B cell (primary cell): ENCODE results near the gene ATAD2B. TPM values are rescaled to one million over a fixed set of nuclear protein-coding genes. Genes with fewer than 3 reads are reported as not detected.
A peak's percentile ranks its signal among the peaks of the same experiment; 100 is the strongest.

ENCODE experiments used
- ATAC-seq: fragments of 200-7000 bp; cut with Tn5 transposase; one replicate; pipeline ENCODE4 v1.10.0; 2021; ENCODE audit warnings: low read depth, mild to moderate bottlenecking, moderate number of reproducible peaks, moderate library complexity
- CTCF ChIA-PET: fragments of 350-600 bp; sonication (Branson Sonifier 250); formaldehyde crosslinking; loops from one replicate; lab custom pipeline; 2021; ENCODE audit warnings: antibody characterized with exemption, inconsistent platforms; lab: Charles Lee
- POLR2A ChIA-PET: fragments of 350-600 bp; sonication (Branson Sonifier 250); formaldehyde crosslinking; loops from one replicate; lab custom pipeline; 2021; ENCODE audit warnings: antibody characterized with exemption; lab: Charles Lee
- DNase-seq: peaks from one replicate; pipeline ENCODE4 v3.0.0; 2013
- H2AFZ ChIP-seq: 2 replicates; pipeline ENCODE4 v1.6.1; 2012; ENCODE audit warnings: mild to moderate bottlenecking, low read depth, low read length; ENCODE audit not compliant: insufficient read depth, poor library complexity, severe bottlenecking
- H3K27ac ChIP-seq, 2 donors: 1 replicate in 1 of 2; 2 replicates in 1 of 2; pipeline ENCODE4 v1.5.1; 2012 to 2013; ENCODE audit warnings: low read length in 2 of 2, mild to moderate bottlenecking in 2 of 2, moderate library complexity in 1 of 2
- H3K27me3 ChIP-seq, 4 experiments: fragments of 200-600 bp in 1 of 4; sonication (generic) in 1 of 4; replicated peaks in 1 of 4; 1 replicate in 2 of 4; 2 replicates in 2 of 4; pipeline versions ENCODE4 v1.6.1 to v1.7.0; 2013 to 2016; ENCODE audit warnings: low read length in 3 of 4, mild to moderate bottlenecking in 2 of 4, mixed read lengths in 1 of 4, moderate library complexity in 1 of 4; ENCODE audit not compliant: insufficient read depth in 4 of 4, control insufficient read depth in 3 of 4; ENCODE audit errors: control extremely low read depth in 1 of 4
- H3K36me3 ChIP-seq, 2 experiments: replicated peaks in 1 of 2; 1 replicate in 1 of 2; 2 replicates in 1 of 2; pipeline versions ENCODE4 v1.6.1 to v1.7.1; 2013; ENCODE audit warnings: low read length in 1 of 2; ENCODE audit not compliant: insufficient read depth in 2 of 2, control insufficient read depth in 1 of 2; ENCODE audit errors: control extremely low read depth in 1 of 2, extremely low read depth in 1 of 2
- H3K4me1 ChIP-seq, 2 donors: fragments of 200-600 bp in 1 of 2; sonication (generic) in 1 of 2; 1 replicate in 1 of 2; 2 replicates in 1 of 2; pipeline versions ENCODE4 v1.5.1 to v1.6.1; 2013 to 2017; ENCODE audit warnings: low read length in 2 of 2; ENCODE audit not compliant: control insufficient read depth in 2 of 2, insufficient read depth in 2 of 2
- H3K4me2 ChIP-seq: replicated peaks from 2 replicates; pipeline ENCODE3; 2012; ENCODE audit warnings: mild to moderate bottlenecking, low read depth, low read length; ENCODE audit not compliant: poor library complexity, severe bottlenecking
- H3K4me3 ChIP-seq, 5 experiments: fragments of 200-600 bp in 1 of 5; sonication (generic) in 1 of 5; 1 replicate in 3 of 5; 2 replicates in 2 of 5; pipeline versions ENCODE4 v1.5.1 to v1.7.0; 2011 to 2016; ENCODE audit warnings: low read length in 4 of 5, mild to moderate bottlenecking in 4 of 5, low read depth in 2 of 5, control low read depth in 1 of 5, moderate library complexity in 1 of 5; ENCODE audit not compliant: insufficient read depth in 1 of 5; ENCODE audit errors: control extremely low read depth in 1 of 5, extremely low read depth in 1 of 5
- H3K79me2 ChIP-seq: fragments of 200-600 bp; sonication (generic); one replicate; pipeline ENCODE4 v1.6.0; 2016; ENCODE audit warnings: low read length; ENCODE audit not compliant: control insufficient read depth, insufficient read depth
- H3K9ac ChIP-seq: fragments of 200-600 bp; sonication (generic); 2 replicates; pipeline ENCODE4 v1.6.1; 2017; ENCODE audit warnings: mild to moderate bottlenecking, low read length, moderate library complexity
- H3K9me3 ChIP-seq, 3 donors: one replicate each; pipeline versions ENCODE4 v1.6.1 to v1.7.1; 2013; ENCODE audit warnings: low read length in 2 of 3; ENCODE audit not compliant: control insufficient read depth in 2 of 3, insufficient read depth in 1 of 3; ENCODE audit errors: control extremely low read depth in 1 of 3
- H4K20me1 ChIP-seq: 2 replicates; pipeline ENCODE4 v1.6.0; 2012; ENCODE audit warnings: mild to moderate bottlenecking, low read length; ENCODE audit not compliant: insufficient read depth, control insufficient read depth, poor library complexity, severe bottlenecking
- H3K27ac Mint-ChIP-seq: one replicate; pipeline ENCODE4 v1.8.0; 2021; ENCODE audit warnings: mixed read lengths
- H3K27me3 Mint-ChIP-seq: one replicate; pipeline ENCODE4 v1.8.0; 2021; ENCODE audit warnings: mixed read lengths
- H3K4me1 Mint-ChIP-seq: one replicate; pipeline ENCODE4 v1.8.0; 2021; ENCODE audit warnings: mixed read lengths
- H3K4me3 Mint-ChIP-seq: one replicate; pipeline ENCODE4 v1.8.0; 2021; ENCODE audit warnings: mixed read lengths
- H3K9me3 Mint-ChIP-seq: one replicate; pipeline ENCODE4 v1.8.0; 2022; ENCODE audit warnings: mixed read lengths; ENCODE audit not compliant: insufficient read depth
- EZH2 ChIP-seq: IDR thresholded peaks from 2 replicates; pipeline ENCODE4 v1.6.1; 2012; ENCODE audit warnings: borderline replicate concordance, low read depth, mild to moderate bottlenecking, moderate library complexity, low read length; ENCODE audit not compliant: insufficient read depth, poor library complexity, severe bottlenecking
- WGBS: methylation state at CpG from one replicate; pipeline ENCODE4 v1.1.5; 2013; ENCODE audit warnings: missing lambda C conversion rate; ENCODE audit not compliant: insufficient coverage; 5-methylcytosine and 5-hydroxymethylcytosine counted together
- intact Hi-C: fragments of 100-400 bp; cut with micrococcal nuclease; formaldehyde crosslinking; loops from one replicate; pipeline ENCODE4 v1.10.0; 2022
- polyA plus RNA-seq: library from polyadenylated mRNA; depleted of rRNA; stranded (reverse); fragments of >200 nt; gene quantifications from 2 replicates; pipeline ENCODE4 v1.2.3, GENCODE V29; 2012
- total RNA-seq, 2 donors: library from RNA; stranded (reverse); fragments of 120-200 nt in 1 of 2; gene quantifications; 1 replicate in 1 of 2; 2 replicates in 1 of 2; pipeline versions ENCODE4 v1.2.3 to v1.2.4, GENCODE V29; 2013 to 2022
- TF ChIP-seq, protein P1 (sequence below): fragments of 200-600 bp; IDR thresholded peaks from one replicate; pipeline ENCODE4 v1.8.0; 2022; ENCODE audit warnings: antibody characterized with exemption, mild to moderate bottlenecking

The ATAD2B gene
- total and polyA plus RNA-seq, 2 donors (not counting 1 experiment from before 2014, with no cell fraction given): 5.1 to 90.8 TPM

DNA sequence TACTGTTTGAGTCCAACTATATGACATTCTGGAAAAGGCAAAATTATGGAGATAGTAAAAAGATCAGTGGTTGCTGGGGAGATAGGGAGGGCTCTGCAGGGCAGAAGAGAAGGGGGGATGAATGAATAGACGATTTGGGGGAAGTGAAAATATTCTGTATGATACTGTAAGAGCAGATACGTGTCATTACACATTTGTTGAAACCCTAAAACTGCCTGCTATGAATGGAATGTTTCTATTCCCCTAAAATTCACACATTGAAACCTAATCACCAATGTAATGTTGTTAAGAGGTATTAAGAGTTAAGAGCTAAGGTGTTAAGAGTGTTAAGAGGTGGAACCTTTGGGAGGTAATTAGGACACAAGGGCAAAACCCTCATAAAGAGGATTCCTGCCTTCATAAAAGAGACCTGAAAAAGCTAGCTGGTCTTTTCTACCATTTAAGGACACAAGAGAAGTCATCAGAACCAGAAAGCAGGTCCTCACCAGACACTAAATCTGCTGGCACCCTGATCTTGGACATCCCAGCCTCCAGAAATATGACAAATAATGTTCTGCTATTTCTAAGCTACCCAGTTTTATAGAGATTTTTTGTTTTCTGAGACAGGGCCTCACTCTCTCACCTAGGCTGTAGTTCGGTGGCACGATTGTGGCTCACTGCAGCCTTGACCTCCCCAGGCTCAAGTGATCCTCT, 76.2 kb downstream of the ATAD2B start:
- DNase-seq: peak; percentile 9
- Histone ChIP-seq H3K4me2 (no peak overlapping the region), H4K20me1 (no peaks in the 10 kb centered on the region), H3K27me3 (no peaks in the 10 kb centered on the region), H3K79me2 (peaks cover 12% of the 10 kb centered on the region), H3K4me1 (no peaks in the 10 kb centered on the region), H3K9ac (no peak overlapping the region), H2AFZ (no peak overlapping the region), H3K4me3 (no peak overlapping the region), H3K36me3 (peaks cover 4 to 7% of the 10 kb centered on the region in 2 experiments), H3K9me3 (no peaks in the 10 kb centered on the region), H3K27ac (peak overlapping the region in 1 of 2 donors; percentile 6)
- no peak overlapping the region for H3K4me3 Mint-ChIP-seq
- H3K9me3 Mint-ChIP-seq: no peaks in the 10 kb centered on the region
- POLR2A ChIA-PET: no interaction called here
- no peak for TF ChIP-seq EZH2
- TF ChIP-seq, protein P1, sequence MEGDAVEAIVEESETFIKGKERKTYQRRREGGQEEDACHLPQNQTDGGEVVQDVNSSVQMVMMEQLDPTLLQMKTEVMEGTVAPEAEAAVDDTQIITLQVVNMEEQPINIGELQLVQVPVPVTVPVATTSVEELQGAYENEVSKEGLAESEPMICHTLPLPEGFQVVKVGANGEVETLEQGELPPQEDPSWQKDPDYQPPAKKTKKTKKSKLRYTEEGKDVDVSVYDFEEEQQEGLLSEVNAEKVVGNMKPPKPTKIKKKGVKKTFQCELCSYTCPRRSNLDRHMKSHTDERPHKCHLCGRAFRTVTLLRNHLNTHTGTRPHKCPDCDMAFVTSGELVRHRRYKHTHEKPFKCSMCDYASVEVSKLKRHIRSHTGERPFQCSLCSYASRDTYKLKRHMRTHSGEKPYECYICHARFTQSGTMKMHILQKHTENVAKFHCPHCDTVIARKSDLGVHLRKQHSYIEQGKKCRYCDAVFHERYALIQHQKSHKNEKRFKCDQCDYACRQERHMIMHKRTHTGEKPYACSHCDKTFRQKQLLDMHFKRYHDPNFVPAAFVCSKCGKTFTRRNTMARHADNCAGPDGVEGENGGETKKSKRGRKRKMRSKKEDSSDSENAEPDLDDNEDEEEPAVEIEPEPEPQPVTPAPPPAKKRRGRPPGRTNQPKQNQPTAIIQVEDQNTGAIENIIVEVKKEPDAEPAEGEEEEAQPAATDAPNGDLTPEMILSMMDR: no peak
- intact Hi-C loops: no loop called here
- H3K4me1 Mint-ChIP-seq: peaks cover 14% of the 10 kb centered on the region
- CTCF ChIA-PET: interaction anchor here (1.2 to 1.3 kb wide), 2 partner anchors 27 to 233 kb away, joined by 3 to 5 read pairs; no protein-coding TSS in a partner anchor
- no peaks in the 10 kb centered on the region for H3K27me3 Mint-ChIP-seq
- no peak for ATAC-seq
- no peak overlapping the region for H3K27ac Mint-ChIP-seq
- 100% methylated on average over 2 of the region's 4 CpGs for WGBS

GRCh38 chr2:23844905-23845304, 82.0 kb downstream of the ATAD2B start:
- Histone ChIP-seq H3K4me1 (no peaks in the 10 kb centered on the region), H3K36me3 (peaks cover 5 to 6% of the 10 kb centered on the region in 2 experiments), H3K27me3 (no peaks in the 10 kb centered on the region), H3K79me2 (peaks cover 10% of the 10 kb centered on the region), H3K9me3 (peaks cover 0 to 3% (median 2%) of the 10 kb centered on the region in 3 donors), H3K4me3 (no peak overlapping the region), H3K4me2 (no peak overlapping the region), H3K9ac (no peak overlapping the region), H3K27ac (no peak overlapping the region), H4K20me1 (peaks cover 7% of the 10 kb centered on the region), H2AFZ (no peak overlapping the region)
- CTCF ChIA-PET: no interaction called here
- TF ChIP-seq, protein P1: no peak
- TF ChIP-seq EZH2: no peak
- Mint-ChIP-seq H3K27me3 (no peaks in the 10 kb centered on the region), H3K4me1 (no peaks in the 10 kb centered on the region), H3K4me3 (no peak overlapping the region), H3K27ac (no peak overlapping the region), H3K9me3 (no peaks in the 10 kb centered on the region)
- DNase-seq (no peak), ATAC-seq (no peak)
- intact Hi-C loops: no loop called here
- POLR2A ChIA-PET: no interaction called here
- WGBS: no CpG with 5 or more reads among the region's 4 CpGs
